Stimulated activated naive CD8-positive, alpha-beta T cell treated with anti-CD3 and anti-CD28 coated beads, Interleukin-15, Interleukin-2, amounts not matched to agents 100 ng/mL and 50 ng/mL, for 24 hours (primary cell): ENCODE data around the gene CAMTA1.
"Not testable (repeated sequence)": the region's sequence is repeated elsewhere in the genome, so short reads cannot be mapped to it uniquely, and the experiment has no call there.

Experiments
- H3K27ac Mint-ChIP-seq: one replicate; pipeline ENCODE4 v1.8.0; 2021; ENCODE audit warnings: mild to moderate bottlenecking, mixed read lengths
- H3K27me3 Mint-ChIP-seq: one replicate; pipeline ENCODE4 v1.8.0; 2021; ENCODE audit warnings: mixed read lengths
- H3K36me3 Mint-ChIP-seq: one replicate; pipeline ENCODE4 v1.8.0; 2021; ENCODE audit warnings: low read depth, mixed read lengths
- H3K4me1 Mint-ChIP-seq: one replicate; pipeline ENCODE4 v1.8.0; 2021; ENCODE audit warnings: low read depth, mixed read lengths
- H3K4me3 Mint-ChIP-seq: one replicate; pipeline ENCODE4 v1.8.0; 2021; ENCODE audit warnings: mild to moderate bottlenecking, mixed read lengths
- H3K9me3 Mint-ChIP-seq: one replicate; pipeline ENCODE4 v1.8.0; 2021; ENCODE audit warnings: mixed read lengths

CAMTA1 gene

DNA sequence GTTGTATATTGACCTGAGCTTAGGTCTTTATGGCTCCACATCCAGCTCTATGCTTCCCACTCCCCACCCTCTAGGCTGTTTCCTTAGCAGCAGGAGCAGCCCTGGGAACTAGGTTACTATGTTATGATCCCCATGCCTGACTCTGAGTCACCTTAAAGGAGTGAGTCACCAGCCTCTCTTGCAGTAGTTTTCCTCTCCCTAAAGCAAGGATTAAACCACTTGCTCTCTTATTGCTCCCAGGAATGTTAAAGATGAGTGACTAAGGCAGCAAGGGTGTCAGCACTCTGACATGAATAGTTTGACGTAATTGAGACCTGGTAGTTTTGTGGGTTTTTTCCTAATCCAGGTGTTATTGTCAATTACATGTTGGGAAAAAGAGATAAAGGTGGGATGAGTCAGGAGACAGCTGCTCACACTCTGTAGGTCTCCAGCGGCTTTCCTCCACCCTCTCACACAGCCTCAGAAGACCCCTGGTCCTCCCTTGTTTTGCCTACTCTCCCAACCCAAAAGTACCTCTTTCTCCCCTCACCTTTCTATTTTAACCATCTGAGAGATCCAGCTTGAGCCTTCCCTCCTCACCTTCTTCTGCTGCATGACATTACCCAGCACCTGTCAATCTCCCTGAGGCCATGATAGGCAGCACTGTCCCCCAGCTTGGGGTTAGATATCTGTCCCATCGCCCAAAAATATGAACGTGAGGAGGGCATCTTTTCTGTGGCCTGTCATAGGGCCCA is 616.7 kb downstream of the CAMTA1 start:
- Mint-ChIP-seq H3K36me3 (no peaks in the 10 kb centered on the region), H3K27me3 (peaks cover 19% of the 10 kb centered on the region), H3K27ac (no peak overlapping the region), H3K9me3 (peaks cover 11% of the 10 kb centered on the region), H3K4me3 (no peak overlapping the region), H3K4me1 (no peaks in the 10 kb centered on the region)

DNA sequence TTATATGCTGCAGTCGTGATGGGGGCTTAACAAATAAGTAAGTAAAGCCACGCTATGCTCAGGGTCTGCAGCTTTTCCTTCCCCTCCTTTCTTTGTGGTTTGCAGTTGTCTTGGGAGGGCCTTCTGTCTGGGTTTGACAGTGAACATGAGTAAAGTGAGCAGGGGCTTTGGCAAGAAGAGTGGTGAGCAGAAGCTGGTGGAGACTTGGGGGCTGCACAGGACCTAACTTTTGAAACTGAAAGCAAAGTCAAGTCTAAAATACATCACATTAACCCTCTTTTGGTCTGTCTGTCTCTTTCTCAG is 617.2 kb downstream of the CAMTA1 start:
- Mint-ChIP-seq H3K4me3 (no peak overlapping the region), H3K4me1 (no peaks in the 10 kb centered on the region), H3K9me3 (peaks cover 11% of the 10 kb centered on the region), H3K36me3 (no peaks in the 10 kb centered on the region), H3K27ac (no peak overlapping the region), H3K27me3 (peaks cover 15% of the 10 kb centered on the region)

GRCh38 chr1:7403265-7404045 is 618.2 kb downstream of the CAMTA1 start:
- peaks cover 11% of the 10 kb centered on the region for H3K9me3 Mint-ChIP-seq
- H3K27me3 Mint-ChIP-seq = peaks cover 14% of the 10 kb centered on the region
- no peak overlapping the region for H3K4me3 Mint-ChIP-seq
- H3K4me1 Mint-ChIP-seq = no peaks in the 10 kb centered on the region
- H3K36me3 Mint-ChIP-seq = no peaks in the 10 kb centered on the region
- no peak overlapping the region for H3K27ac Mint-ChIP-seq

GRCh38 chr1:7404046-7404742 is 618.9 kb downstream of the CAMTA1 start:
- H3K36me3 Mint-ChIP-seq = no peaks in the 10 kb centered on the region
- no peaks in the 10 kb centered on the region for H3K4me1 Mint-ChIP-seq
- no peak overlapping the region for H3K4me3 Mint-ChIP-seq
- H3K9me3 Mint-ChIP-seq = peaks cover 7% of the 10 kb centered on the region
- H3K27ac Mint-ChIP-seq = no peak overlapping the region
- H3K27me3 Mint-ChIP-seq = peaks cover 12% of the 10 kb centered on the region

- Mint-ChIP-seq H3K9me3 (no peaks in the 10 kb centered on the region), H3K4me3 (no peak overlapping the region), H3K4me1 (no peaks in the 10 kb centered on the region), H3K27ac (no peak overlapping the region), H3K27me3 (peaks cover 8% of the 10 kb centered on the region), H3K36me3 (no peaks in the 10 kb centered on the region)
These were observed 620.7 kb downstream of the CAMTA1 start for GRCh38 chr1:7405844-7406500.

GRCh38 chr1:7406641-7407543 is 621.6 kb downstream of the CAMTA1 start:
- Mint-ChIP-seq H3K27me3 (no peaks in the 10 kb centered on the region), H3K4me1 (no peaks in the 10 kb centered on the region), H3K27ac (no peak overlapping the region), H3K9me3 (no peaks in the 10 kb centered on the region), H3K4me3 (no peak overlapping the region), H3K36me3 (no peaks in the 10 kb centered on the region)

DNA sequence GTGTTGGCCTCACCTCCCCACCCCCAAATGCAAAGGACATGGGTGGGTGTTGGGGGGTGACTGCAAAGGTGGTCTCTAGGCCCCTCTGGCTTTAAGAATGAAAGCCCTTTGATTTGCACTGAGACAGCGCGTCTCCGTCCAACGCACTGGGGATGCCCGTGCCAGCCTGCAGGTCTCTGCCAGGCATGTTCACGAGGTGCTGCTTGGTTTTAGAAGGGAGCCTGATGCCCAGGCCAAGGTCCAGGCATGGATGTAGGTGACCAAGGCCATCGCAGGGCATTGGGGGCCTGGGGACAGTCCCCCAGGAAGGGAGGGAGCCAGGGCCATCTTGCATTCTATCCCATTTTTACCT is 622.3 kb downstream of the CAMTA1 start:
- no peaks in the 10 kb centered on the region for H3K27me3 Mint-ChIP-seq
- H3K9me3 Mint-ChIP-seq = no peaks in the 10 kb centered on the region
- H3K4me1 Mint-ChIP-seq = no peaks in the 10 kb centered on the region
- H3K36me3 Mint-ChIP-seq = no peaks in the 10 kb centered on the region
- H3K27ac Mint-ChIP-seq = no peak overlapping the region
- no peak overlapping the region for H3K4me3 Mint-ChIP-seq

DNA sequence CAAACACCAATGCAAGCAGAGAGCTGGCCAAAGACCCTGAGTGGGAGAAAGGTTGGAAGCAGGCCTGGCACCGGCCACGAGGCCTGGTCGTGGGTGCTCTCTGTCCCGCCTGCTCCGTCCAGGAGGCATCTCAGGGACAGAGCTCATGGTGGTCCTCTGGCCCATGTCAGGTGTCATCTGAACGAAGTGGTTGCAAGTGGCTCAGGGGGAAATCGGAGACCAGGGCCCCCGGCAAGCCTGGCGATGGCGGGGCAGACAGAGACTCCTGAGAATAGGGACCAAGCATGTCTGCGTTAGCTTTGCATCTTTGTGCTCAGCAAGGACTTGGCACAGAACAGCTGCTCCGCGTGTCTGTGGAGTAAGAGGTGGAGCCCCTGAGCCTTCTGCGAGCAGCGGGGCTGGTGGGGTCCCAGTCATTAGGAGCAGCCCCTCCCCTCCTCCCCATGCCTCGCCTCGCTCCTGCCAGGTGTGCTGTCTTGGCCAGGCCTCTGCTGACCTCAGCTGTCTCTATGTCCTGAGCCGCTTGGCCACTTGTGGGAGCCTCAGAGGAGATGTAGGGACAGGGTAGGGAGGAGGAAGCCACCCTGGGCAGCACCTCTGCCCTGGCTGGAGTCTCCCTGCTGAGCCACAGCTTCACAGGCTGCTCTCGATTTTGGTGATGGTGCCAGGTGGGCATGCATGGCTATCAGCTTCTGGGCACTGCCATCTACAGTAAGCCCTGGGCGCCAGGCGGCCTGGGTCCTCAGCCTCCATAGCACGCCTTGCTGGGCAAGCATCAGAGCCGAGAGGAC is 622.9 kb downstream of the CAMTA1 start:
- H3K4me3 Mint-ChIP-seq = no peak overlapping the region
- no peaks in the 10 kb centered on the region for H3K36me3 Mint-ChIP-seq
- H3K9me3 Mint-ChIP-seq = no peaks in the 10 kb centered on the region
- H3K27me3 Mint-ChIP-seq = no peaks in the 10 kb centered on the region
- no peaks in the 10 kb centered on the region for H3K4me1 Mint-ChIP-seq
- no peak overlapping the region for H3K27ac Mint-ChIP-seq

DNA sequence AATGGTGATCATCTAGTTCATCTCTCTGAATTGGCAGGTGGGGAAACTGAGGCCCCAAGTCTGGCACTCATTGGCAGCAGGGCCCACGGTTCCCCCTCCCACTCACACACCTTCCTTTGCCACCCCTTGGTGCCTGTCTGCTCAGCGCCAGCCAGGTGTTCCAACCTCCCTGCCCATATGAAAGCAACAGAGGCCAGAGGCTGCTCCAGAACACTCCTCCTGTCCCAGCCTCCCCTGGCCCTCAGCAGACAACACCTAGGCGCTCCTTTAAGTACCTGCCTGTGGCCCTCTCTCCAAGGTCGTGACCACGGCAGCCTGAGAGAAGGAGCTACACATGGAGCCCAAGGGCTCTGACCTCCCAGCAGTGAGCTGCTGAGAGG is 623.5 kb downstream of the CAMTA1 start:
- Mint-ChIP-seq H3K4me3 (no peak overlapping the region), H3K36me3 (no peaks in the 10 kb centered on the region), H3K4me1 (no peaks in the 10 kb centered on the region), H3K9me3 (no peaks in the 10 kb centered on the region), H3K27me3 (no peaks in the 10 kb centered on the region), H3K27ac (no peak overlapping the region)

DNA sequence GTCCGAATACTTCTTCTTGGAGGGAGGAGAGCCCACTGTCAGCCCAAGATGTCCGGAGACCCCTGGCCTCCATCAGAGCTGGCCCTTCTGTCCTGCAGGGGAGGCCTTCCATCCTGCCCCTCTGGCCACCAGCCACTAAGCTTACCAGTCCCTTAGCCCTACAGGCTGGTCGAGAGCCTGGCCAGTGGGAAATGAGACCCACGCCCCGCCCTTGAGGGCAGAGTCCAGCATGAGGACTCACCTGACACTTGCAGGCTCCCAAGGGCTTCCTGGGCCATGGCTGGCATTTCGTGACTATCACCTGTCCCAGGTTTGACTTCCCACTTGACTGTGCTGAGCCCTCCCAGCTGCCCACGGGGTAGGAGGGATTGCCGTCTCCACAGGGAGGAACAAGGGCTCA is 624.0 kb downstream of the CAMTA1 start:
- Mint-ChIP-seq H3K9me3 (no peaks in the 10 kb centered on the region), H3K4me3 (no peak overlapping the region), H3K4me1 (no peaks in the 10 kb centered on the region), H3K27me3 (no peaks in the 10 kb centered on the region), H3K36me3 (no peaks in the 10 kb centered on the region), H3K27ac (no peak overlapping the region)

DNA sequence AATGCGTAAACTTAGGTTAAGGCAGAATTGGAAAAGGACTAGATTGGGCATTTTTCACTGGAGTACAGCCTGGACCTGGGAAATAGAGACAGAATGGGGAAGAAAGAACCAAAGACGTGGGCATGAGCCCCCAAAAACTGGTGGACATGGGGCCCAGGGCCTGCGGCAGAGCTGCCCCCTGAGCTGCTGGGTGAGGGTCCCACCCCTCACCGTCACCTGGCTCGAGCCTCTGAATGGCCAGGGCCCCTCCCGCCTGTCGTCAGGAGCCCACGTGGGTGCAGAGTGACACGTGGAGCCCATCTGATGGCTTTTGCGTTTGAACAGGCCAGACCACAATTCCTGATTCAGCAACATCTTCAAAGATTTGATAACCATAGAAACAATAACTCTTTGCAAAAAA is 624.9 kb downstream of the CAMTA1 start:
- Mint-ChIP-seq H3K36me3 (no peaks in the 10 kb centered on the region), H3K27me3 (no peaks in the 10 kb centered on the region), H3K9me3 (no peaks in the 10 kb centered on the region), H3K4me3 (no peak overlapping the region), H3K27ac (no peak overlapping the region), H3K4me1 (no peaks in the 10 kb centered on the region)

DNA sequence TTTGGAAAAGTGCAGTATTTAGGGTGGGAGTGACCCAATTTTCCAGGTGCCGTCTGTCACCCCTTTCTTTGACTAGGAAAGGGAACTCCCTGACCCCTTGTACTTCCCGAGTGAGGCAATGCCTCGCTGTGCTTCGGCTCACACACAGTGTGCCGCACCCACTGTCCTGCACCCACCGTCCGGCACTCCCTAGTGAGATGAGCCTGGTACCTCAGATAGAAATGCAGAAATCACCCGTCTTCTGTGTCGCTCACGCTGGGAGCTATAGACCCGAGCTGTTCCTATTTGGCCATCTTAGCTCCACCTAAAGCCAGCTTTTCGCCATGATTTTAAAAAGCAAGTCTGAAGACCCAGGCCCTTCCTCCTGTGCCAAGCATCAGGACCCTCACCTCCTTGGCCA is 632.4 kb downstream of the CAMTA1 start:
- not testable (repeated sequence) for H3K27me3 Mint-ChIP-seq, H3K27ac Mint-ChIP-seq, H3K36me3 Mint-ChIP-seq

DNA sequence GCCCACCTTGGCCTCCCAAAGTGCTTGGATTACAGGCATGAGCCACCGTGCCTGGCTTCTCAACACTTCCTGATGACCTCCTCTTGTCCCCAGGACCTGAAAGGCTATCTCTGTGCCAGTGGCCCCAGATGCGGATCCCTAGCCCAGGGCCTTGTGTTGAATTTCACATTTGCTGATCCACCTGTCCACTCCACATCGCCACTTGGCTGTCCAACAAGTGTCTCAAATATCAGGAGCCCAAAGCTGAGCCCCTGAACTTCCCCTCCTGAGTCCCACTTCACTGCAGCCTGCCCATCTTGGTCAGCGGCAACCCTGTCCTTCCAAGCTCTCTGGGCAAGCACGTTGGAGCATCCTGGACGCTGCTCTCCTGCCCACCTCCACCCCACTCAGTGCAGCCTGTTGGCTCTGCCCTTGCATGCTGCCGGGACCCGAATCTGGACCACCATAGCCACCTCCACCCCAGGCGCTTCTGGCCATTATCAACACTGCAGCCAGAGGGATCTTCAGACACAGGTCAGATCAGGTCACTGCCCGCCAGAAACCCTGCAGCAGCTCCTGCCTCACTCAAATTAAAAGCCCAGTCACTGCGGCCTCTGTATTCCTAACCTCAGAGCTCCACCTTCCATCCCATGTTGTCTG is 633.3 kb downstream of the CAMTA1 start:
- Mint-ChIP-seq H3K9me3 (no peaks in the 10 kb centered on the region), H3K27me3 (no peaks in the 10 kb centered on the region), H3K4me3 (no peak overlapping the region), H3K27ac (no peak overlapping the region), H3K4me1 (no peaks in the 10 kb centered on the region), H3K36me3 (no peaks in the 10 kb centered on the region)

More for the DNA sequence above, 632.4 kb downstream of the CAMTA1 start:
- not testable (repeated sequence) for H3K4me3 Mint-ChIP-seq, H3K9me3 Mint-ChIP-seq, H3K4me1 Mint-ChIP-seq
